Neural cell (in vitro differentiated cells): ENCODE results near the gene SPP1.

Experiments
- CTCF ChIP-seq: fragments of 450-650 bp; IDR thresholded peaks from 2 replicates; pipeline ENCODE4 v1.5.1; 2014; ENCODE audit warnings: antibody characterized with exemption, mild to moderate bottlenecking, moderate library complexity; ENCODE audit not compliant: poor library complexity, severe bottlenecking
- EP300 ChIP-seq: fragments of 450-650 bp; conservative IDR thresholded peaks from 2 replicates; pipeline ENCODE4 v1.6.1; 2014; ENCODE audit warnings: antibody characterized with exemption, mild to moderate bottlenecking, moderate library complexity; ENCODE audit not compliant: poor library complexity, severe bottlenecking
- EZH2 ChIP-seq: fragments of 200-600, 300-800 bp; shearing (Covaris generic), sonication (generic); IDR thresholded peaks from 2 replicates; pipeline ENCODE4 v1.6.1; 2014; ENCODE audit warnings: antibody characterized with exemption, low read length, borderline replicate concordance, mild to moderate bottlenecking; ENCODE audit not compliant: insufficient read depth, poor library complexity, severe bottlenecking
- MXI1 ChIP-seq: fragments of 450-650 bp; conservative IDR thresholded peaks from 2 replicates; pipeline ENCODE4 v1.6.1; 2014; ENCODE audit warnings: antibody characterized with exemption, mild to moderate bottlenecking; ENCODE audit not compliant: poor library complexity, severe bottlenecking
- POLR2AphosphoS5 ChIP-seq: IDR thresholded peaks from 2 replicates; pipeline ENCODE4 v1.6.1; 2012
- RAD21 ChIP-seq: fragments of 450-650 bp; conservative IDR thresholded peaks from 2 replicates; pipeline ENCODE4 v1.6.1; 2014; ENCODE audit warnings: antibody characterized with exemption, mild to moderate bottlenecking, moderate library complexity
- TAF1 ChIP-seq: IDR thresholded peaks from 2 replicates; pipeline ENCODE4 v1.6.1; 2012; ENCODE audit warnings: low read depth

DNA sequence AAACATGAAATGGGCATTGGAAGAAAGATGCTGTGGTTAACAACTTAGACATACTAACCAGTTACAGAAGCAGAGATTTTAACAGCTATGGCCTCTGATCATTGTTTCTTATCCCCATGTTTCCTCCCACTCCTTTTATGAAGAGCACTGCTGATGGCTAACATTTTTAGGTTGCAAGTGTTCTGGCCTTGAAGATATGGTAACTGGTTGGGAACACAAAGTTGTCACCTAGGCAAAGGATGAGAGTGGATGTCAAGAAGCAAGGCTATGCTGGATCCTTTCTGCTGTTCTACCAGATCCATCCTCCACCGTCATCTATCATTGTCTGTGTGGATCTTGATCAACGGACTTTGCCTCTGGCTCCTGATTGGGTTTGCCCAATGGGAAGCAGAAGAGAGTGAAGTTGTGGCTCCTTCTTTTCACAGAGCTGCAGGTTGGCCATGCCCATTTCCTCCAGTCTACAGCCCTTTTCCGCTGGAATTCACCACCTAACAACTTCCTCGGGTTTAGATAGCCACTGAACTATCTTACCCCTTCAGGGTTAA lies 48.9 kb upstream of the SPP1 start:
- no peak for TF ChIP-seq CTCF
- TF ChIP-seq POLR2AphosphoS5 = no peak
- no peak for TF ChIP-seq TAF1
- no peak for TF ChIP-seq EP300
- TF ChIP-seq MXI1 = no peak
- TF ChIP-seq EZH2 = no peak
- TF ChIP-seq RAD21 = no peak
